GM23338 (cell line): ENCODE results near the gene CARHSP1.

Experiments used
- EZH2 ChIP-seq: fragments of 200-600 bp; sonication (generic); IDR thresholded peaks from one replicate; pipeline ENCODE4 v1.8.0; 2017; ENCODE audit warnings: antibody characterized with exemption, mild to moderate bottlenecking, low read depth; ENCODE audit not compliant: unreplicated experiment
- EZH2phosphoT487 ChIP-seq: fragments of 200-600 bp; sonication (generic); IDR thresholded peaks from one replicate; pipeline ENCODE4 v1.8.1; 2018; ENCODE audit warnings: antibody characterized with exemption; ENCODE audit not compliant: unreplicated experiment
- JUNB ChIP-seq: IDR thresholded peaks from one replicate; pipeline ENCODE4 v1.6.1; 2016; ENCODE audit warnings: antibody characterized with exemption; ENCODE audit not compliant: unreplicated experiment
- NANOG ChIP-seq: IDR thresholded peaks from 2 replicates; pipeline ENCODE4 v1.6.1; 2016; ENCODE audit warnings: antibody characterized with exemption, borderline replicate concordance
- POLR2AphosphoS5 ChIP-seq: IDR thresholded peaks from 2 replicates; pipeline ENCODE4 v1.6.1; 2016; ENCODE audit warnings: antibody characterized with exemption, low read depth
- ZNF331 ChIP-seq: fragments of 250-450 bp; sonication (Bioruptor Pico); IDR thresholded peaks from 2 replicates; pipeline ENCODE4 v1.5.0; 2020; ENCODE audit warnings: low read depth, mild to moderate bottlenecking, moderate library complexity
- TF ChIP-seq, protein P1 (sequence below), 2 experiments: fragments of 200-600 bp in 1 of 2; sonication (generic) in 1 of 2; conservative IDR thresholded peaks; 2 replicates each; pipeline versions ENCODE4 v1.5.1 to v1.6.1; 2016 to 2017; ENCODE audit warnings: antibody characterized with exemption in 2 of 2, low read depth in 2 of 2, mild to moderate bottlenecking in 2 of 2, moderate library complexity in 1 of 2
- TF ChIP-seq, protein P2 (sequence below): IDR thresholded peaks from one replicate; pipeline ENCODE4 v1.6.1; 2018; ENCODE audit warnings: antibody characterized with exemption; ENCODE audit not compliant: unreplicated experiment
- TF ChIP-seq, protein P3 (sequence below): fragments of 250-450 bp; sonication (Bioruptor Pico); IDR thresholded peaks from 2 replicates; pipeline ENCODE4 v1.5.0; 2020; ENCODE audit warnings: mild to moderate bottlenecking, moderate library complexity

DNA sequence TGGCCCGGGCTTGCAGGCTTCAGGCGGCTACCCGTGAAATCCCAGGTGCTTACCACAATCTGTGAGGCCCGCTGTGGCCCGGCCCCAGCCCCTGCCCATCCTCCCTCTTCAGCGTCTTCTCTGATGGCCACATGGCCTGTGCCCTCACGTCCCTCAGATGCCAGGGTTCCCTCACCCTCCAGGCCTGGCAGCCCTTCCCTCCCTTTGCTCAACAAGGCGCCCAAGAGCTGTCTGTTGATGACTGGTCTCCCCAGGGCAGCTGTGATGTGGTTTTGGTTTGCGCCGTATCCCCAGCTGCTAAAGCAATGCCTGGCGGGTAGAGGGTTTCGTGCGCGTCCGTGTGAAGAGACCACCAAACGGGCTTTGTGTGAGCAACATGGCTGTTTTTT, 36.1 kb downstream of the CARHSP1 start:
- TF ChIP-seq, protein P1, sequence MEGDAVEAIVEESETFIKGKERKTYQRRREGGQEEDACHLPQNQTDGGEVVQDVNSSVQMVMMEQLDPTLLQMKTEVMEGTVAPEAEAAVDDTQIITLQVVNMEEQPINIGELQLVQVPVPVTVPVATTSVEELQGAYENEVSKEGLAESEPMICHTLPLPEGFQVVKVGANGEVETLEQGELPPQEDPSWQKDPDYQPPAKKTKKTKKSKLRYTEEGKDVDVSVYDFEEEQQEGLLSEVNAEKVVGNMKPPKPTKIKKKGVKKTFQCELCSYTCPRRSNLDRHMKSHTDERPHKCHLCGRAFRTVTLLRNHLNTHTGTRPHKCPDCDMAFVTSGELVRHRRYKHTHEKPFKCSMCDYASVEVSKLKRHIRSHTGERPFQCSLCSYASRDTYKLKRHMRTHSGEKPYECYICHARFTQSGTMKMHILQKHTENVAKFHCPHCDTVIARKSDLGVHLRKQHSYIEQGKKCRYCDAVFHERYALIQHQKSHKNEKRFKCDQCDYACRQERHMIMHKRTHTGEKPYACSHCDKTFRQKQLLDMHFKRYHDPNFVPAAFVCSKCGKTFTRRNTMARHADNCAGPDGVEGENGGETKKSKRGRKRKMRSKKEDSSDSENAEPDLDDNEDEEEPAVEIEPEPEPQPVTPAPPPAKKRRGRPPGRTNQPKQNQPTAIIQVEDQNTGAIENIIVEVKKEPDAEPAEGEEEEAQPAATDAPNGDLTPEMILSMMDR (conservative IDR thresholded peaks at IDR 0.05; ENCODE audit: low read depth in 2 of 2), result no peak
- no peak for TF ChIP-seq POLR2AphosphoS5
- TF ChIP-seq NANOG, result no peak
- TF ChIP-seq EZH2phosphoT487, result no peak
- no peak for TF ChIP-seq ZNF331
- TF ChIP-seq JUNB, result no peak
- TF ChIP-seq, protein P2, sequence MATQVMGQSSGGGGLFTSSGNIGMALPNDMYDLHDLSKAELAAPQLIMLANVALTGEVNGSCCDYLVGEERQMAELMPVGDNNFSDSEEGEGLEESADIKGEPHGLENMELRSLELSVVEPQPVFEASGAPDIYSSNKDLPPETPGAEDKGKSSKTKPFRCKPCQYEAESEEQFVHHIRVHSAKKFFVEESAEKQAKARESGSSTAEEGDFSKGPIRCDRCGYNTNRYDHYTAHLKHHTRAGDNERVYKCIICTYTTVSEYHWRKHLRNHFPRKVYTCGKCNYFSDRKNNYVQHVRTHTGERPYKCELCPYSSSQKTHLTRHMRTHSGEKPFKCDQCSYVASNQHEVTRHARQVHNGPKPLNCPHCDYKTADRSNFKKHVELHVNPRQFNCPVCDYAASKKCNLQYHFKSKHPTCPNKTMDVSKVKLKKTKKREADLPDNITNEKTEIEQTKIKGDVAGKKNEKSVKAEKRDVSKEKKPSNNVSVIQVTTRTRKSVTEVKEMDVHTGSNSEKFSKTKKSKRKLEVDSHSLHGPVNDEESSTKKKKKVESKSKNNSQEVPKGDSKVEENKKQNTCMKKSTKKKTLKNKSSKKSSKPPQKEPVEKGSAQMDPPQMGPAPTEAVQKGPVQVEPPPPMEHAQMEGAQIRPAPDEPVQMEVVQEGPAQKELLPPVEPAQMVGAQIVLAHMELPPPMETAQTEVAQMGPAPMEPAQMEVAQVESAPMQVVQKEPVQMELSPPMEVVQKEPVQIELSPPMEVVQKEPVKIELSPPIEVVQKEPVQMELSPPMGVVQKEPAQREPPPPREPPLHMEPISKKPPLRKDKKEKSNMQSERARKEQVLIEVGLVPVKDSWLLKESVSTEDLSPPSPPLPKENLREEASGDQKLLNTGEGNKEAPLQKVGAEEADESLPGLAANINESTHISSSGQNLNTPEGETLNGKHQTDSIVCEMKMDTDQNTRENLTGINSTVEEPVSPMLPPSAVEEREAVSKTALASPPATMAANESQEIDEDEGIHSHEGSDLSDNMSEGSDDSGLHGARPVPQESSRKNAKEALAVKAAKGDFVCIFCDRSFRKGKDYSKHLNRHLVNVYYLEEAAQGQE, result no peak
- TF ChIP-seq, protein P3, sequence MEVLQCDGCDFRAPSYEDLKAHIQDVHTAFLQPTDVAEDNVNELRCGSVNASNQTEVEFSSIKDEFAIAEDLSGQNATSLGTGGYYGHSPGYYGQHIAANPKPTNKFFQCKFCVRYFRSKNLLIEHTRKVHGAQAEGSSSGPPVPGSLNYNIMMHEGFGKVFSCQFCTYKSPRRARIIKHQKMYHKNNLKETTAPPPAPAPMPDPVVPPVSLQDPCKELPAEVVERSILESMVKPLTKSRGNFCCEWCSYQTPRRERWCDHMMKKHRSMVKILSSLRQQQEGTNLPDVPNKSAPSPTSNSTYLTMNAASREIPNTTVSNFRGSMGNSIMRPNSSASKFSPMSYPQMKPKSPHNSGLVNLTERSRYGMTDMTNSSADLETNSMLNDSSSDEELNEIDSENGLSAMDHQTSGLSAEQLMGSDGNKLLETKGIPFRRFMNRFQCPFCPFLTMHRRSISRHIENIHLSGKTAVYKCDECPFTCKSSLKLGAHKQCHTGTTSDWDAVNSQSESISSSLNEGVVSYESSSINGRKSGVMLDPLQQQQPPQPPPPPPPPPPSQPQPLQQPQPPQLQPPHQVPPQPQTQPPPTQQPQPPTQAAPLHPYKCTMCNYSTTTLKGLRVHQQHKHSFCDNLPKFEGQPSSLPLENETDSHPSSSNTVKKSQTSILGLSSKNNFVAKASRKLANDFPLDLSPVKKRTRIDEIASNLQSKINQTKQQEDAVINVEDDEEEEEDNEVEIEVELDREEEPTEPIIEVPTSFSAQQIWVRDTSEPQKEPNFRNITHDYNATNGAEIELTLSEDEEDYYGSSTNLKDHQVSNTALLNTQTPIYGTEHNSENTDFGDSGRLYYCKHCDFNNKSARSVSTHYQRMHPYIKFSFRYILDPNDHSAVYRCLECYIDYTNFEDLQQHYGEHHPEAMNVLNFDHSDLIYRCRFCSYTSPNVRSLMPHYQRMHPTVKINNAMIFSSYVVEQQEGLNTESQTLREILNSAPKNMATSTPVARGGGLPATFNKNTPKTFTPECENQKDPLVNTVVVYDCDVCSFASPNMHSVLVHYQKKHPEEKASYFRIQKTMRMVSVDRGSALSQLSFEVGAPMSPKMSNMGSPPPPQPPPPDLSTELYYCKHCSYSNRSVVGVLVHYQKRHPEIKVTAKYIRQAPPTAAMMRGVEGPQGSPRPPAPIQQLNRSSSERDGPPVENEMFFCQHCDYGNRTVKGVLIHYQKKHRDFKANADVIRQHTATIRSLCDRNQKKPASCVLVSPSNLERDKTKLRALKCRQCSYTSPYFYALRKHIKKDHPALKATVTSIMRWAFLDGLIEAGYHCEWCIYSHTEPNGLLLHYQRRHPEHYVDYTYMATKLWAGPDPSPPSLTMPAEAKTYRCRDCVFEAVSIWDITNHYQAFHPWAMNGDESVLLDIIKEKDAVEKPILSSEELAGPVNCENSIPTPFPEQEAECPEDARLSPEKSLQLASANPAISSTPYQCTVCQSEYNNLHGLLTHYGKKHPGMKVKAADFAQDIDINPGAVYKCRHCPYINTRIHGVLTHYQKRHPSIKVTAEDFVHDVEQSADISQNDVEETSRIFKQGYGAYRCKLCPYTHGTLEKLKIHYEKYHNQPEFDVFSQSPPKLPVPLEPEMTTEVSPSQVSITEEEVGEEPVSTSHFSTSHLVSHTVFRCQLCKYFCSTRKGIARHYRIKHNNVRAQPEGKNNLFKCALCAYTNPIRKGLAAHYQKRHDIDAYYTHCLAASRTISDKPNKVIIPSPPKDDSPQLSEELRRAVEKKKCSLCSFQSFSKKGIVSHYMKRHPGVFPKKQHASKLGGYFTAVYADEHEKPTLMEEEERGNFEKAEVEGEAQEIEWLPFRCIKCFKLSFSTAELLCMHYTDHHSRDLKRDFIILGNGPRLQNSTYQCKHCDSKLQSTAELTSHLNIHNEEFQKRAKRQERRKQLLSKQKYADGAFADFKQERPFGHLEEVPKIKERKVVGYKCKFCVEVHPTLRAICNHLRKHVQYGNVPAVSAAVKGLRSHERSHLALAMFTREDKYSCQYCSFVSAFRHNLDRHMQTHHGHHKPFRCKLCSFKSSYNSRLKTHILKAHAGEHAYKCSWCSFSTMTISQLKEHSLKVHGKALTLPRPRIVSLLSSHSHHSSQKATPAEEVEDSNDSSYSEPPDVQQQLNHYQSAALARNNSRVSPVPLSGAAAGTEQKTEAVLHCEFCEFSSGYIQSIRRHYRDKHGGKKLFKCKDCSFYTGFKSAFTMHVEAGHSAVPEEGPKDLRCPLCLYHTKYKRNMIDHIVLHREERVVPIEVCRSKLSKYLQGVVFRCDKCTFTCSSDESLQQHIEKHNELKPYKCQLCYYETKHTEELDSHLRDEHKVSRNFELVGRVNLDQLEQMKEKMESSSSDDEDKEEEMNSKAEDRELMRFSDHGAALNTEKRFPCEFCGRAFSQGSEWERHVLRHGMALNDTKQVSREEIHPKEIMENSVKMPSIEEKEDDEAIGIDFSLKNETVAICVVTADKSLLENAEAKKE, result no peak
- no peak for TF ChIP-seq EZH2
